ENCODE results near the gene ZNF396. TPM values are rescaled to one million over a fixed set of nuclear protein-coding genes. Genes with fewer than 3 reads are reported as not detected.

ZNF396 gene
- total RNA-seq, 1 experiment from 2014 or later, result 1.0 TPM

- Mint-ChIP-seq H3K9me3 (no peaks in the 10 kb centered on the region), H3K4me1 (no peaks in the 10 kb centered on the region), H3K27ac (no peak overlapping the region), H3K4me3 (no peak overlapping the region), H3K27me3 (ENCODE audit: low read depth) (no peaks in the 10 kb centered on the region), H3K36me3 (peaks cover 61% of the 10 kb centered on the region)
- DNase-seq (ENCODE audit: low spot score) (no peak), ATAC-seq (no peak)
- TF ChIP-seq, protein P1, sequence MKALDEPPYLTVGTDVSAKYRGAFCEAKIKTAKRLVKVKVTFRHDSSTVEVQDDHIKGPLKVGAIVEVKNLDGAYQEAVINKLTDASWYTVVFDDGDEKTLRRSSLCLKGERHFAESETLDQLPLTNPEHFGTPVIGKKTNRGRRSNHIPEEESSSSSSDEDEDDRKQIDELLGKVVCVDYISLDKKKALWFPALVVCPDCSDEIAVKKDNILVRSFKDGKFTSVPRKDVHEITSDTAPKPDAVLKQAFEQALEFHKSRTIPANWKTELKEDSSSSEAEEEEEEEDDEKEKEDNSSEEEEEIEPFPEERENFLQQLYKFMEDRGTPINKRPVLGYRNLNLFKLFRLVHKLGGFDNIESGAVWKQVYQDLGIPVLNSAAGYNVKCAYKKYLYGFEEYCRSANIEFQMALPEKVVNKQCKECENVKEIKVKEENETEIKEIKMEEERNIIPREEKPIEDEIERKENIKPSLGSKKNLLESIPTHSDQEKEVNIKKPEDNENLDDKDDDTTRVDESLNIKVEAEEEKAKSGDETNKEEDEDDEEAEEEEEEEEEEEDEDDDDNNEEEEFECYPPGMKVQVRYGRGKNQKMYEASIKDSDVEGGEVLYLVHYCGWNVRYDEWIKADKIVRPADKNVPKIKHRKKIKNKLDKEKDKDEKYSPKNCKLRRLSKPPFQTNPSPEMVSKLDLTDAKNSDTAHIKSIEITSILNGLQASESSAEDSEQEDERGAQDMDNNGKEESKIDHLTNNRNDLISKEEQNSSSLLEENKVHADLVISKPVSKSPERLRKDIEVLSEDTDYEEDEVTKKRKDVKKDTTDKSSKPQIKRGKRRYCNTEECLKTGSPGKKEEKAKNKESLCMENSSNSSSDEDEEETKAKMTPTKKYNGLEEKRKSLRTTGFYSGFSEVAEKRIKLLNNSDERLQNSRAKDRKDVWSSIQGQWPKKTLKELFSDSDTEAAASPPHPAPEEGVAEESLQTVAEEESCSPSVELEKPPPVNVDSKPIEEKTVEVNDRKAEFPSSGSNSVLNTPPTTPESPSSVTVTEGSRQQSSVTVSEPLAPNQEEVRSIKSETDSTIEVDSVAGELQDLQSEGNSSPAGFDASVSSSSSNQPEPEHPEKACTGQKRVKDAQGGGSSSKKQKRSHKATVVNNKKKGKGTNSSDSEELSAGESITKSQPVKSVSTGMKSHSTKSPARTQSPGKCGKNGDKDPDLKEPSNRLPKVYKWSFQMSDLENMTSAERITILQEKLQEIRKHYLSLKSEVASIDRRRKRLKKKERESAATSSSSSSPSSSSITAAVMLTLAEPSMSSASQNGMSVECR (CRISPR knock-in tag; IDR thresholded peaks at IDR 0.05; ENCODE audit: borderline replicate concordance), result no peak
- TF ChIP-seq AFF4 (CRISPR knock-in tag; IDR thresholded peaks at IDR 0.05; ENCODE audit: borderline replicate concordance), result no peak
- no peak for TF ChIP-seq RELA (CRISPR knock-in tag; IDR thresholded peaks at IDR 0.05; ENCODE audit: borderline replicate concordance)
- TF ChIP-seq PRRX2 (CRISPR knock-in tag; IDR thresholded peaks at IDR 0.05), result no peak
- TF ChIP-seq TCF7 (CRISPR knock-in tag; IDR thresholded peaks at IDR 0.05; ENCODE audit: low read depth), result no peak
- no peak for TF ChIP-seq FOXP1 (CRISPR knock-in tag; IDR thresholded peaks at IDR 0.05; ENCODE audit: borderline replicate concordance)
- TF ChIP-seq CDX4 (CRISPR knock-in tag; IDR thresholded peaks at IDR 0.05; ENCODE audit: borderline replicate concordance), result no peak
- no peak for TF ChIP-seq FOXP4 (CRISPR knock-in tag; IDR thresholded peaks at IDR 0.05)
- TF ChIP-seq SOX15 (CRISPR knock-in tag; IDR thresholded peaks at IDR 0.05), result no peak
- no peak for TF ChIP-seq ELF4 (CRISPR knock-in tag; IDR thresholded peaks at IDR 0.05; ENCODE audit: low read depth)
- no peak for TF ChIP-seq SMAD4 (CRISPR knock-in tag; IDR thresholded peaks at IDR 0.05)
- TF ChIP-seq ZNF416 (CRISPR knock-in tag; IDR thresholded peaks at IDR 0.05), result no peak
- no peak for TF ChIP-seq NFATC4 (CRISPR knock-in tag; IDR thresholded peaks at IDR 0.05)
- TF ChIP-seq JUN (CRISPR knock-in tag; IDR thresholded peaks at IDR 0.05), result no peak
- CTCF ChIA-PET, result no interaction called here
- POLR2A ChIA-PET, result no interaction called here
Measured at GRCh38 chr18:35334212-35334611, 42.9 kb downstream of the ZNF396 start.

DNA sequence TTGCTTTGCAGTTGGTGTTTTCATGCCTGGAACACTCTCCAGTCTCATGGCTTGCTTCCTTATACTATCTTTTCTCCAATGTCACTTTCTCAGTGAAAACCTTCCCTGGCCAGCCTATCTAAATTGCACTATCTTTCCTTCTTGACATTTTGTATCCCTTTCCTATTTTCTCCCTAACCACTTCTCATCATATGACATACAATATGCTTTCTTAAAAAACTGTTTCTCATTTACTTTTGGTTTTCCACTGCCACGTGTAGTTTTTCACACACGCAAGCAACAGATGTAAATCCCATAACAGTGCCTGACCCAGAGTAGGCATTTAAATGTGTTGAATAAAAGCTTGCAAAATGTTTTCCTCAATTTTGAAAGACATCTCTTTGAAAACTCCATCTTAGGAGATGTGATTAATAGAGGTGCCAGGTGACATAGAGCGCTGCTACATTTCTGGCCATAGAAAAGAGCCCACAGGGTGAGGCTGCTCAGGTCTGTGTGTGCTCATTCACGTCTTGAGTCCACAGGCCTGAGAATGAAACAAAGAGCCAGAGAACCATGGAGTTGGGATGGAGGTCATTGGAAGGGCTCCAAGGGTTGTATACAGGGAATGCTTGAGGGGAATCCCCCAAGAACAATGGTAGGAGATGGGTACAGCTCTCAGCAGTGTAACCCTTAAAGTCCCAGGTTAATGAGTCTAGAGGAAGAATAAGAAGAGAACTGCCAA is 45.6 kb downstream of the ZNF396 start:
- H3K27ac Mint-ChIP-seq, result no peak overlapping the region
- TF ChIP-seq, protein P2, sequence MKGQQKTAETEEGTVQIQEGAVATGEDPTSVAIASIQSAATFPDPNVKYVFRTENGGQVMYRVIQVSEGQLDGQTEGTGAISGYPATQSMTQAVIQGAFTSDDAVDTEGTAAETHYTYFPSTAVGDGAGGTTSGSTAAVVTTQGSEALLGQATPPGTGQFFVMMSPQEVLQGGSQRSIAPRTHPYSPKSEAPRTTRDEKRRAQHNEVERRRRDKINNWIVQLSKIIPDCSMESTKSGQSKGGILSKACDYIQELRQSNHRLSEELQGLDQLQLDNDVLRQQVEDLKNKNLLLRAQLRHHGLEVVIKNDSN (CRISPR knock-in tag; IDR thresholded peaks at IDR 0.05), result no peak
- TF ChIP-seq, protein P3, sequence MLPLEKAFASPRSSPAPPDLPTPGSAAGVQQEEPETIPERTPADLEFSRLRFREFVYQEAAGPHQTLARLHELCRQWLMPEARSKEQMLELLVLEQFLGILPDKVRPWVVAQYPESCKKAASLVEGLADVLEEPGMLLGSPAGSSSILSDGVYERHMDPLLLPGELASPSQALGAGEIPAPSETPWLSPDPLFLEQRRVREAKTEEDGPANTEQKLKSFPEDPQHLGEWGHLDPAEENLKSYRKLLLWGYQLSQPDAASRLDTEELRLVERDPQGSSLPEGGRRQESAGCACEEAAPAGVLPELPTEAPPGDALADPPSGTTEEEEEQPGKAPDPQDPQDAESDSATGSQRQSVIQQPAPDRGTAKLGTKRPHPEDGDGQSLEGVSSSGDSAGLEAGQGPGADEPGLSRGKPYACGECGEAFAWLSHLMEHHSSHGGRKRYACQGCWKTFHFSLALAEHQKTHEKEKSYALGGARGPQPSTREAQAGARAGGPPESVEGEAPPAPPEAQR (CRISPR knock-in tag; IDR thresholded peaks at IDR 0.05), result no peak
- TF ChIP-seq, protein P4, sequence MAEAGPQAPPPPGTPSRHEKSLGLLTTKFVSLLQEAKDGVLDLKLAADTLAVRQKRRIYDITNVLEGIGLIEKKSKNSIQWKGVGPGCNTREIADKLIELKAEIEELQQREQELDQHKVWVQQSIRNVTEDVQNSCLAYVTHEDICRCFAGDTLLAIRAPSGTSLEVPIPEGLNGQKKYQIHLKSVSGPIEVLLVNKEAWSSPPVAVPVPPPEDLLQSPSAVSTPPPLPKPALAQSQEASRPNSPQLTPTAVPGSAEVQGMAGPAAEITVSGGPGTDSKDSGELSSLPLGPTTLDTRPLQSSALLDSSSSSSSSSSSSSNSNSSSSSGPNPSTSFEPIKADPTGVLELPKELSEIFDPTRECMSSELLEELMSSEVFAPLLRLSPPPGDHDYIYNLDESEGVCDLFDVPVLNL (CRISPR knock-in tag; IDR thresholded peaks at IDR 0.05; ENCODE audit: borderline replicate concordance, low read depth), result no peak
- H3K4me3 Mint-ChIP-seq, result no peak overlapping the region
- DNase-seq (ENCODE audit: low spot score), result no peak
- no peaks in the 10 kb centered on the region for H3K4me1 Mint-ChIP-seq
- no peaks in the 10 kb centered on the region for H3K9me3 Mint-ChIP-seq
- H3K36me3 Mint-ChIP-seq, result peaks cover 34% of the 10 kb centered on the region
- CTCF ChIA-PET, result interaction anchor here (0.6 kb wide), 1 partner anchor 545 kb away, joined by 3 read pairs; no protein-coding TSS in a partner anchor
- POLR2A ChIA-PET, result no interaction called here
- H3K27me3 Mint-ChIP-seq (ENCODE audit: low read depth), result no peaks in the 10 kb centered on the region
- peak; percentile 36; the same call in 1 of the 2 replicates for ATAC-seq
